Cerebellar cortex (tissue), 1 donor: ENCODE data around the gene NTSR2.

Source experiments
- DNase-seq: peaks from one replicate; pipeline ENCODE4 v3.0.0-alpha.2; 2015; ENCODE audit warnings: low spot score

Gene NTSR2

GRCh38 chr2:11699686-11700670, 30.0 kb upstream of the NTSR2 start:
- no peak for DNase-seq

GRCh38 chr2:11698009-11698922, 28.3 kb upstream of the NTSR2 start:
- no peak for DNase-seq

GRCh38 chr2:11697103-11697871, 27.3 kb upstream of the NTSR2 start:
- no peak for DNase-seq

GRCh38 chr2:11696736-11697102, 26.7 kb upstream of the NTSR2 start:
- DNase-seq, result no peak

GRCh38 chr2:11695576-11695975, 25.6 kb upstream of the NTSR2 start:
- no peak for DNase-seq

GRCh38 chr2:11692966-11693521, 23.0 kb upstream of the NTSR2 start:
- peak; percentile 83 for DNase-seq

GRCh38 chr2:11691076-11691660, 21.2 kb upstream of the NTSR2 start:
- DNase-seq, result no peak

GRCh38 chr2:11688222-11689069, 18.5 kb upstream of the NTSR2 start:
- DNase-seq, result peak; percentile 57

- no peak for DNase-seq
These were observed 17.7 kb upstream of the NTSR2 start for GRCh38 chr2:11687736-11688135.

- DNase-seq, result no peak
These were observed 16.0 kb upstream of the NTSR2 start for GRCh38 chr2:11685906-11686470.

GRCh38 chr2:11684894-11685460, 15.0 kb upstream of the NTSR2 start:
- no peak for DNase-seq

GRCh38 chr2:11683966-11684365, 14.0 kb upstream of the NTSR2 start:
- no peak for DNase-seq

GRCh38 chr2:11683476-11683875, 13.5 kb upstream of the NTSR2 start:
- DNase-seq, result no peak

GRCh38 chr2:11682590-11682915, 12.6 kb upstream of the NTSR2 start:
- DNase-seq, result no peak

- peak; percentile 64 for DNase-seq
These were observed 12.0 kb upstream of the NTSR2 start for GRCh38 chr2:11681722-11682589.

GRCh38 chr2:11680901-11681721, 11.1 kb upstream of the NTSR2 start:
- peak; percentile 85 for DNase-seq

- peak; percentile 89 for DNase-seq
These were observed 10.3 kb upstream of the NTSR2 start for GRCh38 chr2:11680182-11680900.
